ENCODE measurements around the gene SURF2.

SURF2 gene

DNA sequence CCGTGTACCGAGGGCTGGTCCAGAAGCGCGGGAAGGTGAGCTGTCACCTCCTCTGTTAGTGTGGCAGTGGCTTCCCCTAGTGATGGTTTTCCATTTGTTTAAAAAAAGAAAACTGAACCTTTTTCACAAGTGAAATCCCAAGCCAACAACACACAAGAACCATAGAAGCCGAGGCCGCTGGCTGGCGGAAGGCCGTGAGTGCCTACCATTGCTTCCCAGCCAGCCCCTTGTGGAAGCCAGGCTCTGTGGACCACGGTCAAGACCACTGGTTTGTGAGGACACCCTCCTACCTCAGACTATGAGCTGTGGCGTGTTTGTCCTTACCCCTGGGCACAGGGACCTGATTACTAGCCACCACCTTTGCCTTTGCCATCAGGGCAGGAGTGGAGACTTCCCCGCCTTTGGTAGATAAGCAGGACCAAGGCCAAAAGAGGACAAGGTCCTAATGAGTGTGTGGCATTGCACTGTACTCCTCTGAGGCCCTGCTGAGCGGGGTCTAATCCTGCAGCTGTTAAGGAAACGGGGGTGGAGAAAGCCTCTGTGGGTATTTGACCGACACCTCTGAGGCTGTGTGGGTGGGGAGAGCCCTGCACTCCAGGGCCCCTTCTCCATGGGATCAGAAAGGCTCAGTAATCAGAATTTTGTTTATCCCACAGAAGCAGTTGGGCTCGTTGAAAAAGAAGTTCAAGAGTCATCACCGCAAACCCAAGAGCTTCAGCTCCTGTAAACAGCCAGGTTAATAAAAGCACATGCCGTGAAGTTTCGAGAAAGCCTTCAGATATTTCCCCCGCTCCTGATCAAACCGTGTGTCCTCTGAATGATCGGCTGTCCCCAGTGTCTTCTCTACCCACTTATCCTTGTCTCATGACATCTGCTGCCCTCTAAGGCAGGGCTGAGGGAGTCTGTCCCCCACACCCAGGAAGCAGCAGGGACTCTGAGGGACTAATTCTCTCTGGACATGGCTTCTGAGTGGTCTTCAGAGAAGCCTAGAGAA is 4.3 kb downstream of the SURF2 start:
- in situ Hi-C loops (cut with MboI; ENCODE audit: low sequenced_read_pairs, unreplicated experiment): no loop called here
- no peak for DNase-seq (ENCODE audit: low spot score)
- no peak for TF ChIP-seq CTCF (IDR thresholded peaks at IDR 0.05; ENCODE audit: borderline replicate concordance, control extremely low read depth, extremely low read depth, insufficient read depth, missing control alignments)

DNA sequence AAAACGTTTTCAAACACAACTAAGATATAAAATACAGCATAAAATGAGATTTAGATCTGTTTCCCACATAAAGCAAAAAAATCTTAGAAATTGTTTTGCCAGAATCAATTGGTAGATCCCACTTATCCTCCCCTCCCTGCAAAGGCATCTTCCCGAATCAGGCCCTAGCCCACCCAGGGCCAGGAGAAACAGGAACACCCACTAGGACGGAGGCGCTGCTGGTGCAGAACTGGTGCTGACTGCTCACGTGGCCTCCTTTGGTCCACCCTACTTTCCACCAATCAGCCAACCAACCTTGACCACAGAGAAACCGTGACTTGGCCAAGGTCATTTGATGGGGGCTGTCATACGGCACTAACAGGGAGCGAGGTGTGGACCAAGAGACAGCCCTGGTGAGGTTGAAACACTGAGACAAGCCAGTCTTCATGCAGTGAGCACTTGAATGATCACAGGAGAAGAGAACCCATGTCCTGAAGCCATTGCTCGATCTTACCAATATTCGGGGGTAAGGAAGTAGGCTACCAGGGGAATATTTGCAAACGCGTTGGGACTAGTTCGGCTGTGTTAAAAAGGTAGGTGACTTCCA is 5.2 kb downstream of the SURF2 start:
- in situ Hi-C loops (cut with MboI; ENCODE audit: low sequenced_read_pairs, unreplicated experiment): no loop called here
- no peak for DNase-seq (ENCODE audit: low spot score)

GRCh38 chr9:133362359-133363044 is 6.2 kb downstream of the SURF2 start:
- TF ChIP-seq CTCF (IDR thresholded peaks at IDR 0.05; ENCODE audit: borderline replicate concordance, control extremely low read depth, extremely low read depth, insufficient read depth, missing control alignments): no peak
- DNase-seq (ENCODE audit: low spot score): no peak
- in situ Hi-C loops (cut with MboI; ENCODE audit: low sequenced_read_pairs, unreplicated experiment): no loop called here

More for the DNA sequence above, 5.2 kb downstream of the SURF2 start:
- no peak for TF ChIP-seq CTCF (IDR thresholded peaks at IDR 0.05; ENCODE audit: borderline replicate concordance, control extremely low read depth, extremely low read depth, insufficient read depth, missing control alignments)

DNA sequence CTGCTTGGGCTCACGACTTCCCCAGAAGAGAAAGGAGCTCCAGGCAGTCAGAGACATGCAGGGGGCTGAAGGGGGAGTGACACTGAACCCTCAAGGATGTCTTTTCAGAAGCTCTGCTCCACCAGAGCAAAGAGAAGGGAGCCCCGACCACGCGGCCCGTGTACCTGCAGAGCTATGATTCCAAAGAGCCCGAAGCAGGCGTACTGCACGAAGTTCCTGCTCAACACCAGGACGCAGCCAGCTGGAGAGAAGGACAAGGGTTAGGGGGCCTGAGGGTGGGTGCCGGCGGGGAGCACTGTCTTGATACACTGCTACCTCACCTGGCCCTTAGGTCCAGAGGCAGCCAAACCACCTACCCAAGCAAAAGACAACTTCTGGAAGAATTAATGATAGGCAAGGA is 10.1 kb downstream of the SURF2 start:
- DNase-seq (ENCODE audit: low spot score): no peak
- TF ChIP-seq CTCF (IDR thresholded peaks at IDR 0.05; ENCODE audit: borderline replicate concordance, control extremely low read depth, extremely low read depth, insufficient read depth, missing control alignments): no peak
- in situ Hi-C loops (cut with MboI; ENCODE audit: low sequenced_read_pairs, unreplicated experiment): no loop called here

DNA sequence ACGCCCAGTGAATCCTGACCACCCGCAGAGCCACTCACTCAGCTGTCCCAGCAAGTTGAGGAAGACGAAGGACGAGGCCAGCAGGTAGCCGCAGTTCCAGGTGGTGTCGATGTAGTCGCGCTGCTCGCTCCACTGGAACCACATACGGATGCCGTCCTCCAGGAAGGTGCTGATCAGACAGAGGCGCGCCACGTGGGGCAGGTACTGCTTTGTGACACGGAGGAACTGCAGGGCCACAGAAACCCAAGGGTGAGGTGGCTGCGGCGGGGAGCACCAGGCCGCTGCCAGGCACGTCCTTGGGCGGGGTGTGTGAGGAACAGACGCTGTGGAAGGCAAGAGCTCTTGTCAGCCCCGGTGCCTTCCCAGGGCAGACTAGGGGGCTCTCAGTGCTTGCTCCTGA is 10.9 kb downstream of the SURF2 start:
- DNase-seq (ENCODE audit: low spot score): no peak
- TF ChIP-seq CTCF (IDR thresholded peaks at IDR 0.05; ENCODE audit: borderline replicate concordance, control extremely low read depth, extremely low read depth, insufficient read depth, missing control alignments): no peak
- in situ Hi-C loops (cut with MboI; ENCODE audit: low sequenced_read_pairs, unreplicated experiment): no loop called here

DNA sequence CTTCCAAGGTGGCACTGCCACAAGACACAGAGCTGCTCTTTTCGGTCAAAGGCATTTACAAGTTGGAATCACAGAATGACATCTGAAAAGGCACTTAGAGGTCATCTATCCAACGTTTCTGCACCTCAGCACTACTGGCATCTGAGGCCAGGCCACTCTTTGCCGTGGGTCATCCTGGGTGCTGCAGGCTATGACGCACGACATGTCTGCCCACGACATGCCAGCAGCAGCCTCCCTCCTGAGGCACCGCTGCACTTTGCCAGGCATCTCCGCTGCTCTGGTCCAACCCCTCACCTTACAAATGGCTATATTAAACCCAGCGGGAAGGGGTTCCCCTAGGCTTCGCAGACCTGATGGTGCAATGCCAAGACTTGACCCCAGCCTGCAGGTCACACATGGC is 11.4 kb downstream of the SURF2 start:
- no peak for TF ChIP-seq CTCF (IDR thresholded peaks at IDR 0.05; ENCODE audit: borderline replicate concordance, control extremely low read depth, extremely low read depth, insufficient read depth, missing control alignments)
- DNase-seq (ENCODE audit: low spot score): no peak

More for the DNA sequence above, 11.4 kb downstream of the SURF2 start:
- in situ Hi-C loops (cut with MboI; ENCODE audit: low sequenced_read_pairs, unreplicated experiment): no loop called here

Measured in GM13976 (cell line).